OCI-M1 (cell line): ENCODE measurements around the gene GAK.

Experiments
- DNase-seq: peaks from one replicate; lab custom pipeline; 2025; lab: John Stamatoyannopoulos, UW

The GAK gene

GRCh38 chr4:964346-965025 lies 32.4 kb upstream of the GAK start:
- DNase-seq, result no peak

DNA sequence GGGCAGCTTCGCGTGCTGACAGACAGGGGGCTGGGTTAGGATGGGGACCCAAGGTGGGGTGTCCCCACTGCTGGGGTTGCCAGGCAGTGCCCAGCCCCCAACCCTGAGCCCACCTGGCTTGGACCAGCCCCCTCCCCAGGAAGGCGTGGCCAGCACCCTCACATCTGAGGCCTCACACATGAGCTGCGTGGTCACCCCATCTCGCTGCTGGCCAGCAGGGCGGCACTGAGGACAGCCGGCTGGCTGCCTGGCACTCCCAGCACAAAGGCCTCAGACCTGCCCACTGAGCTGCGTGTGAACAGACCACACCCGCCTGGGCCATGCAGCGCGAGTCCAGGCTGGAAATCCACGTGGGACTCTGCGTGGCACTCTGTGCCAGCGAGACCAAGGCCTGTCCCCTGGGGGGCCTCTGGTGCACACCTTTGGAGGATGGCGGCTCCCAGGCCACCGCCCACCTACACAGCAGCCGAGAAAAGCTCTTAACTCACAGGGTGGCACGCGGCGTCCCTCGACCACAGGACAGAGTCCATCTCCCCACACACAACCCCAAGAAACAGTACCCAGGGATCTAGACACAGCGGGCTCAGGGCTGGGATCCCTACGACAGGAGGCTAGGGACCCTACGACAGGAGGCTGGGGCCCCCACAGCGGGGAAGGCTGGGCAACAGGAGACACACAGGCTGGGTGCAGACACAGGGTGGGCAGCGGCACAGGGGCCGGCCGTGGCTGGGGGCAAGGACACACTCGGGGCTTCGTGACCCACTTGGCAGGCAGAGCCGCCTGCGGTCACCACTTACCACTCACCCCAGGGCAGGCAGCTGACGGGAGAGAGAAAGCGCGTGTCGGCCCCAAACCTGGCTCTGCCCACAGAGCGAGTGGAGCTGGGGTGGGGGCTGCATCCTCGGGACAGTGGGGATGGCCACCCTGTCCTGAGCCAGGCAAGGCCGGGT lies 31.4 kb upstream of the GAK start:
- no peak for DNase-seq

DNA sequence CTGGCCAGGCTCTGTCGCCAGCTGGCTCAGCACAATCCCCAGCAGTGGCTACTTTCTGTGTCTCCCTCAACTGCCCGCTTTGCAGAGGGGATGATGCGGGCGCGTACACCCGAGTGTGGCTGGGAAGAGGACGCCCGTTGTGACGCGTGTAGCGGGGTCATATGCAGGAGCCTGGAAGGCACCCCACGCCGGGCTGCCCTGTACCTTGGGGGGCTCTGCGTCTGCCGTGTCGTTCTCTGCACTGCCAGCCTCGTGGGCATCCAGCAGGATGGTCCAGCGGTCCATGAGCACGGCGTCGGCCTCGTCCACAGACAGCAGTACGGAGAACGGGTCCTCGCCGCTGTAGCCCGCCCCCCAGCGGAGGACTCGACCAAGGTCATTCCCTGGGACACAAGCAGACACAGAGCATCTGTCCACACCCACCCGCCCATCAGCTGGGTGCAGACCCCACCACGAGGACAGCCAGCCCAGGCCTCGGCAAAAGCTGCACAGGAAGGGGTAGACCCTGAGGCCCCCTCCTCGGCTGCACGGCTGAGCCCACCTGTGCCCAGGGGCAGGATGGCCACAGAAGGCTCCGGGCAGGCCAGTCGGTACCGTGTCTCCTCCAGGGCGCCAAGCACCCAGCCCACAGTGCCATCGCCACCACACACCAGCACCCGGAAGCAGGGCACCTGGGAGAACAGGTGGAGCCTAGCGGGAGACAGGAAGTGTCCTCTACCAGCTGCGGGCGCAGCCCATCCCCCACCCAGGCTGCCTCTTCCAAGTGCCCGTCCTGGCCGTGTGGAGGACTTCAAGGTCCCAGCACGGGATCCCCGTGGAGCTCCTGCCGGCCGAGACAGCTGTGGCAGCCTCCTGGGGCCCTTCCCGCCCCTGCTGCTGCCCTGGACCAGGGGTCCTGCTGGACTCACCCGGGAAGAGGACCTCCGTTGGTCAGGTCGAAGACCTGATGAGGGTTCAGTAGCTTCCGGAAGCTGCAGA lies 30.4 kb upstream of the GAK start:
- DNase-seq, result no peak

DNA sequence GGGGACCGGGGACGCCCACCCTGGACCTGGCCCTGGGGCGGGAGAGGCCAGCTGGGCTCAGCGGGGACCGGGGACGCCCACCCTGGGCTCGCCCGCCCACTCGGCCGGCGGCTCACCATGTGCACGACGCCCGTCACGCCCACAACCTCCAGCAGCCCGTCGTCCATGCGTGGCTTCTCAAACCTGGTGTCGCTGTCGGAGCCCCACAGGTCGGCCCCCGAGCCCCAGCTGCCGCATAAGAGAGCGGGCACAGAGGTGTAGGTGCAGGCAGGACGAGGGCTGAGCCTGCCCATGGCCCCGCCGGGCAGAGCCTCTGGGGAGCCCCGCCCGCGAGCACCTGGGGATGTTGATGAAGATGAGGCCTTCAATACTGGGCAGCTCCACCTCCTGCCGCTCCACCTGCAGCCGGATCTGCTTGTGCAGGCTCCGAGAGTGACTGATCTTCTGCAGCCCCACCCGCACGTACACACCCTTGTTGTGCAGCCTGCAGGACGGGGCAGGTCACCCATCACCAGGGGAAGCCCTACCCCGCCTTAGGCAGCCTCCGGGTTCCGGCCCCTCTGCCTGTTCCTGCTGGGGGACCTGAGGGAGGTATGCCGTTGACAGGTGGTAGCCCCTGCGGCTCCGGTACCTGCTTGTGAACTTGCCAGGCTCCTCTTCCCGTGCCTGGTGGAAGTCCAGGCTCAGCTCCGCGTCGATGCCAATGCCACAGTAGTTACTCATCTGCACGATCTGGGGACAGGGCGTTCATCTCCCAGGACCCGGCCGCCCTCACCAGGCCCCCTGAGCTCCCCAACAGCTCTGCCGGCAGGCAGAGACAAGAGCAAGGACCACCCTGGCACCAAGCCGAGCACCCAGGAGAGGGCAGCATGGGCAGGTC lies 29.5 kb upstream of the GAK start:
- DNase-seq, result no peak

DNA sequence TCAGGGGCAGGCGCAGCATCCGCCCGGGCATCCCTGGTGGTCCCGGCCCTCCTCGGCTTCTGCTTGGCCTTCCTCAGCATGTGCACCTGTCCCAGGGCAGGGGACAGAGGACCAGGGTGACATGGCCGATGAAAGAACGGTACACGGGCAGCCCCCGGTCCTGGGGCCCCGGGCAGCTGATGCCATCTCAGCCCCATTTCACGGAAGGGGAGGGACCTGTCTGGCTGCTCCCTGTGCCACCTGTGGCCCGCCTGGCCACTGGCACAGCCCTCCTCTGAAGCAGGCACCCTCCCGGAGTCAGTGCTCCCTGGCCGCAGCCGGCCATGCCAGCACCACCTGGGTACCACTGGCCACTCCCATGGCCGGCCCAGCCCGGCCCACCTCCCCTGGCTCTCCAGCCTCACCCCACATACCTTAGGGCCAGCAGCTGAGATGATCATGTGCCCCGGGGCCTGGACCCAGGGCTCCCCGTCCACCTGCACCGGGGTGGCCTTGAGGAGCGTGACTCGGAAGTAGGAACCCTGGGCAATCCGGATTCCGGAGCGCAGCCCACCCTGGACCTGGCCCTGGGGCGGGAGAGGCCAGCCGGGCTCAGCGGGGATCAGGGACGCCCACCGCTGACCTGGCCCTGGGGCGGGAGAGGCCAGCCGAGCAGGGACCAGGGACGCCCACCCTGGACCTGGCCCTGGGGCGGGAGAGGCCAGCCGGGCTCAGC lies 28.7 kb upstream of the GAK start:
- no peak for DNase-seq

- DNase-seq, result no peak
Observed at GRCh38 chr4:960140-960635, 28.1 kb upstream of the GAK start.

- no peak for DNase-seq
Observed at GRCh38 chr4:959338-960139, 27.4 kb upstream of the GAK start.

DNA sequence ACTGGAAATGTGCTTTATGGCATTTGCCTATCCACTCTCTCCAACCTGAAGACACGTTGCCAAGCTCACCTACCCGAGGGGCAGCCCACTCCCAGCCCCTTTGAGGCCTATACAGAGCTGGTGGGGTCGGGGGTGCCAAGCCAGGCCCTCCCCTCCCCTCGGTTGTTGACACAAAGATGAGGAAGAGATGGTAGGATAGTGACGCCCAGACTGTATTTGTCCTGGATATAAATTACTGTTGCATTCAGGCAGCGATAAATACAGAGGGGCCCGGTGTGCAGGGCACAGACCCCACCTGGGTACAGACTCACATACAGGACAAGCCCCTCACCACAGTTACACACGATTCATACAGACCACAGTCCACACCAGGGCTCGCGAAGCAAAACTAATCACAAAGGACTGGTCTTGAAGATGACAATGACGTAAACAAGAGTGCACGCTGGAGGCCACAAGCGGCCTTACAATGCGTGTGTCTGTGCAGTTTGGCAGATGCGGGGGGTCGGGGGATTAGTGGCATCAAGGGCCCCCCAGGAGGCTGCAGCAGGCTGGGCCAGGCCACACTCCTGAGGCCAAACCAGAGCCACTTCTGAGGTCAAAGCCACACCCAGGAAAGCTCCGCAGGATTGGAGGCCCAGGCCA lies 26.7 kb upstream of the GAK start:
- DNase-seq, result no peak

- DNase-seq, result no peak
Observed at GRCh38 chr4:958314-958665, 26.2 kb upstream of the GAK start.

DNA sequence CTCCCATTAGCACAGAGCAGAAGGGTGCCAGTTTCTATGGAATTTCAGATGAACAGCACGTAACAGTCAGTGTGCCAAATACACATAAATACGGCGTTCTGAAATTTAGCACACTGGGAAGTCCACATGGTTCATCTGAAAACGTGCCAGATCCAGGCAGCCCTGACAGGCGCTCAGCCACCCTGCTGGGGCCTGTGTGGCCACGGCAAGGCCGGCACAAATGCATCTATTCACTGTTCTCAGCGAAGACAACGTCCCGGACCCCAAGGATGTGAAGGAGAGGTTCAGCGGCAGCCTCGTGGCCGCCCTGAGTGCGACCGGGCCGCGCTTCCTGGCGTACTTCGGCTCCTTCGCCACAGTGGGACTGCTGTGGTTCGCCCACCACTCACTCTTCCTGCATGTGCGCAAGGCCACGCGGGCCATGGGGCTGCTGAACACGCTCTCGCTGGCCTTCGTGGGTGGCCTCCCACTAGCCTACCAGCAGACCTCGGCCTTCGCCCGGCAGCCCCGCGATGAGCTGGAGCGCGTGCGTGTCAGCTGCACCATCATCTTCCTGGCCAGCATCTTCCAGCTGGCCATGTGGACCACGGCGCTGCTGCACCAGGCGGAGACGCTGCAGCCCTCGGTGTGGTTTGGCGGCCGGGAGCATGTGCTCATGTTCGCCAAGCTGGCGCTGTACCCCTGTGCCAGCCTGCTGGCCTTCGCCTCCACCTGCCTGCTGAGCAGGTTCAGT lies 25.6 kb upstream of the GAK start:
- no peak for DNase-seq

GRCh38 chr4:957231-957580 lies 25.1 kb upstream of the GAK start:
- DNase-seq, result no peak

- no peak for DNase-seq
Observed at GRCh38 chr4:956531-957230, 24.6 kb upstream of the GAK start.

DNA sequence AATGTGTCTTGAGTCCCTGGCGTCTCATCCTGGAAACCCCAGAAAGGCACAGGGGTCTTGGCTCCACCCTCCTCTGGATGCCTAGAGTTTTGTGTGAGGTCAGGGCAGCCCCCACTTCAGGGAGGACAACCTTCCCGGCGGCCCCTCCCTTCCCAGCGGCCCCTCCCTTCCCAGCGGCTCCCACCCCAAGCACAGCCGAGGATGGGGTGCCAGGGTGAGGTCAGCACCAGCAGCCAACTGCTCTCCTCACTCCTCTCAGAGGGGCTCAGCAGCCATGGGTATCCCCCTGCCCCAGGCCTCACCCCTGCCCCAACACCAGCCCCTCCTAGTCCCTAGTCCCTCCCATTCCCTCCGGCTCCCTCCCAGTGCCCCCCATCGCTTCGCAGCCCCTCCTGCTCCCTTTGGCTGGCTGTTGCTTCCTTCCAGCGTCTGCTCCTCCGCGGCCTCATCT lies 23.8 kb upstream of the GAK start:
- no peak for DNase-seq

DNA sequence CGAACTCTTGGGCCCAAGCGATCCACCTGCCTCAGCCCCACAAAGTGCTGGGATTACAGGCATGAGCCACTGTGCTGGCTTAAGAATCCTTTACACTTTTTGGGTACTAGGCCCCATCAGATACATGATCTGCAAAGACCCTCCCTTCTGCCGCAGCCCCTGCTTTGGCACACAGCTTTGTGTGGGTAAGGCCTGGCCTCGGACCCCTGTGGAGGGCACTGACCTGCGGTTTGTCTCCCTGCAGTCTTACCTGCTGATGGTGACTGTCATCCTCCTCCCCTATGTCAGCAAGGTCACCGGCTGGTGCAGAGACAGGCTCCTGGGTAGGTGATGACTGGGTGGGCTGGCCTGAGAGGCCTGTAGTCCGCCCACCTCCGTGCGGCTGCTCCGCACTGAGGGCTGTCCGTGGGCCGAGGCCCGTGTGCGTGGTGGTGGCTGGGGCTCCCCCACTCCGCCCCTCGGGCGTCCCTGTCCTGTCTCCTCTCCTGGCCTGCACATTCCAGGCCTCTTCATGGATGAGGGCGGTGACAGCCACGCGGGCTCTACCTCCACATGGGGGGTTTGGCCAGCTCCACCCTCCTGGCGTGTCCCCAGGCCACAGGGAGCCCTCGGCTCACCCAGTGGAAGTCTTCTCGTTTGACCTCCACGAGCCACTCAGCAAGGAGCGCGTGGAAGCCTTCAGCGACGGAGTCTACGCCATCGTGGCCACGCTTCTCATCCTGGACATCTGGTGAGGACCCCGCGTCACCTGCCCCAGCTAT lies 23.2 kb upstream of the GAK start:
- no peak for DNase-seq

DNA sequence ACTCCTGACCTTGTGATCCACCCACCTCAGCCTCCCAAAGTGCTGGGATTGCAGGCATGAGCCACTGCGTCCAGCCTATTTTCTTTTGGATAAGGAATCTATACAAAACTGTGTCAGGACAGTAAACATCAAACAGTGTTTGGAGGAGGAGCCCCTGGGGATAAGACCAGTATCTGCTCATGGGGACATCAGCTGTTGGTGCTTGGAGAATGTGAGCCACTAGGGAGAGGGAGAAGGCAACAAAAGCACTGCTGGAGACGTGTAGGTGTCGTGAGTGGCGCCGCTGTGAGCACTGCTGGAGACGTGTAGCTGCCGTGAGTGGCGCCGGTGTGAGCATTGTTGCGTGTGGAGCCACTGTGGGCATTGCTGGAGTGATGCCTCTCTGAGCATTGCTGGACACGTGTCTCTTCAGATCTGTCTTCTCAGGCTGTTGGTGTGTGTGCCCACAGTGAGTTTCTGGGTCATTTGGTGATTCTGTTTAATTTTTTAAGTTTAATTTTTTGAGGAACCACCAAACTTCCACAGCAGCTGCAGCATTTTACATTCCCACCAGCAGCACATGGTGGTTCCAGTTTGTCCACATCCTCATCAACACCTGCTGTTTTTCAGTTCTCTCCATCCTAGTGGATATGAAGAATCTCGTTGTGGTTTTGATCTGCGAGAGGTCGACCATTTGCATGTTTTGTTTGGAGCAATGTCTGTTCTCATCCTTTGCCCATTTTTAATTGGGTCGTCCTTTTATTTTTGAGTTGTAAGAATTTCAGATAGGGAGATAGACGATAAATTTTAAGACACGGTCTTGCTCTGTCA lies 22.3 kb upstream of the GAK start:
- DNase-seq, result no peak

DNA sequence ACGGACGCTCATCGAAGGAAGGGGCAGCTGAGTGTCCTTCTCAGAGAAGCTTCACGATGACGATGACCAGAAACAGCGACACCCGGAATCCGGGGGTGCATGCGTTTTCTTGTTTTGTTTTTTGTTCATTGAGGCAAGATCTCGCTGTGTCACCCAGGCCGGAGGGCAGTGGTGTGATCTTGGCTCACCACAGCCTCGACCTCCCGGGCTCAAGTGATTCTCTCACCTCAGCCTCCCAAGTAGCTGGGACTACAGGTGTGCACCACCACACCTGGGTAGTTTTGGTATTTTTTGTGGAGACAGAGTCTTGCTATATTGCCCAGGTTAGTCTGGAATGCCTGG lies 21.4 kb upstream of the GAK start:
- no peak for DNase-seq
